ENCODE data around the gene KMO. TPM values are rescaled to one million over a fixed set of nuclear protein-coding genes. Genes with fewer than 3 reads are reported as not detected.

The KMO gene
- total RNA-seq, 2 experiments from 2014 or later: 0.42 TPM; not detected in 1

DNA sequence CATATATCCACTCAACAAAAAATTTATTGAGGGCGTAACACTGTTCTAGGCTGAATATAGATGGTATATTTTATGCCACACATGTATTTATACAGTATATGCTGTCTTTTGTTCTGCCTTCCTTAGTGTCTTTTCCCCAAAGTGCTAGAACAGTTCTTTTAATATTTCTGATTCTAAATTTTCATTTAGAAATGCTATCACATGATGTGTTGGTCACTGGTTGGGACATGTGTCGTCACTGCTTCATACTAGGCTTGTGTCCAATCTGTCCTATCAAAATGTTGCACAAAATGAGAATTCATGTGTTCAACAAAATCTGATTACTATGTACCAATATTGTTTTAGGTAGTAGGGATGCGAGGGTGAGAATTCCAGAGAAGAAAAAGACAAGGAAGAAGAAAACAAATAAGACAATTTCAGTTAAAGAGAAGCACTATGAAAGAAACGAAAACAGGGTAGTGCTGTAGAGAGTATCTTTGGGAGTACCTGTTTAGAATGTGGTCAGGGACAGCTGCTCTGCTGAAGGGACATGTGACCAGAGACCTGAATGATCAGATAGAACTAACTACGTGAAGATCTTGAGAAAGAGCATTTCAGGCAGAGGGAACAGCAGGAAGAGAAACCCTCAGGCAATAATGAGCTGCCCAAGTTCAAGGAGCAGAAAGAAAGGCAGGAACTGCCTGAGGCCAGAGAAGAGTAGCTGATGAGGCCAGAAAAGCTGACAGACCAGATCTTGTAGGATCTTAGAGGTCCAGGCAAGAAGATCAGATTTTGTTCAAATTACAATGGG is 1.3 kb downstream of the KMO start:
- ChIA-PET POLR2A (no interaction called here), CTCF (no interaction called here)

- ChIA-PET POLR2A (no interaction called here), CTCF (no interaction called here)
Measured at GRCh38 chr1:241536304-241536703, 4.1 kb downstream of the KMO start.

GRCh38 chr1:241536969-241537368 is 4.8 kb downstream of the KMO start:
- CTCF ChIA-PET: no interaction called here

GRCh38 chr1:241542199-241542907 is 10.2 kb downstream of the KMO start:
- ChIA-PET POLR2A (no interaction called here), CTCF (no interaction called here)

More at GRCh38 chr1:241536969-241537368, 4.8 kb downstream of the KMO start:
- POLR2A ChIA-PET: no interaction called here

DNA sequence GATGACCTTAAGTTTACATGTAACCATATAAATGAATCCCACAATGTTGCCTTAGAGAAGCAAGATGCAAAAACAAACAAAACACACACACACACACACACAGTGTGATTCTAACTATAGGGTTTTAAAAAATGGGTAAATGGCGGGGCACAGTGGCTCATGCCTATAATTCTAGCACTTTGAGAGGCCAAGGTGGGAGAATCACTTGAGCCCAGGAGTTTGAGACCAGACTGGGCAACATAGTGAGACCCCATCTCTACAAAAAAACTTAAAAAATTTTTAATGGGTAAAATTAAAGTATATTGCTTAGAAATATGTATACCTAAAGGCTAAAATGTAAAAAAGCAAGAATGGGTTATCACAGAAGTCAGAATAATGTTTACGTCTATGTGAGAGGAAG is 15.8 kb downstream of the KMO start:
- ChIA-PET CTCF (no interaction called here), POLR2A (no interaction called here)

DNA sequence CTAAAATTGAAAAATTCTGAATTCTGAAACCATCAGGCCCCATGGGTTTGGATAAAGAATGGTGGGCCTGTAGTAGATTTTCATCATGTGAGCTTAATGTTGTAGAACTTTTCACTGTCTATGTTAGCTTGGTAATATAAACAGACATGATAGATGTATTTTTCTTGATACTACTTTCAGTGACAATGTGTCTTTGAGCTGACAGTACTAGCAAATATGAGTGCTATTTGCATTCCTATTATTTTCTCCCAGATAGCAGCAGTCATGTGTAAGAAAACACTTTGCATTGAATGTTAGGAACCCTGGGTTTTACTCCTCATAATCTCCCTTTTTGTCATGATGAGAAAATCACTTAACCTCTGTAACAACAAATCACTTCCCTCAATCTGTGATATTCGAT is 18.1 kb downstream of the KMO start:
- ChIA-PET CTCF (no interaction called here), POLR2A (no interaction called here)

GRCh38 chr1:241551759-241552638 is 19.8 kb downstream of the KMO start:
- ChIA-PET POLR2A (no interaction called here), CTCF (no interaction called here)

- ChIA-PET CTCF (interaction anchor here (1.0 kb wide), 1 partner anchor 42 kb away, joined by 3 read pairs; no protein-coding TSS in a partner anchor), POLR2A (no interaction called here)
Measured at GRCh38 chr1:241553886-241554592, 21.9 kb downstream of the KMO start.

DNA sequence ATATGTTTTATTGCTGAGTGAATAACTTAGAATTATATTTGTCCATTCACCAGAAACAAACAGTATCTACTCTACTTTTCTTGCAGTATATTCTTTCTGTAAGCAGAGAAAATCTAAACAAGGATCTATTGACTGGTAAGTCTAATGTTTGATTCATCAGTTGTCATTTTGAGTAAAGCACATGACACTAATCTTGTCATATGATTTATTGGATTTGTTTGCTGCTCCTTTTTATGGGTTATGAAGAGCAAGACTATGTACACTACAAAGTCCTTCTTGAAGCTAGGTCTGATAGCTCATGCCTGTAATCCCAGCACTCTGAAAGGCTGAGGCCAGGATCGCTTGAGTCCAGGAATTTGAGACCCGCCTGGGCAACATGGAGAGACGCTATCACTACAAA is 23.3 kb downstream of the KMO start:
- CTCF ChIA-PET: interaction anchor here (1.0 kb wide), 1 partner anchor 43 kb away, joined by 3 read pairs; no protein-coding TSS in a partner anchor

DNA sequence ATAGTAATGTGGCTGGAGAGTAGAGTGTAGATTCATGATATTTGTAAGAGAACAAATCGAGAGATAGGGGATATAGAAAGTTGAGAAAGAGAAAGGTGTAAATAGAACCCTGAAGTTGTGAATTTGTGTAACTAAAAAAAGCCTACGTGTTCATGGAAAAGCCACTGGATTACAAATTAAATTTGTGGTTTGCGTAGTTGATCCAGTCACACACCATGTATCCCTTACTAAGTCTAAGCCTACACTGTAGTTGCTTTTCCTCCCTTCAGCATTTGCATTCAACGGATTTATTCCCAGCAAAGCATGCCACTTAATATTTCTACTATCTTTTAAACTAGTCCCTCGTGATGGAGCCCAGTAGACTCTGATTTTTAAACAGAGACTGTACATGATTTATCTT is 24.9 kb downstream of the KMO start:
- POLR2A ChIA-PET: no interaction called here

More for the DNA sequence above, 23.3 kb downstream of the KMO start:
- POLR2A ChIA-PET: no interaction called here

GRCh38 chr1:241557551-241558193 is 25.5 kb downstream of the KMO start:
- ChIA-PET CTCF (no interaction called here), POLR2A (no interaction called here)

More for the DNA sequence above, 24.9 kb downstream of the KMO start:
- CTCF ChIA-PET: no interaction called here

- ChIA-PET CTCF (interaction anchor here (1.2 kb wide), 1 partner anchor 14 kb away, joined by 3 read pairs; no protein-coding TSS in a partner anchor), POLR2A (no interaction called here)
Measured at GRCh38 chr1:241560146-241560848, 28.1 kb downstream of the KMO start.

DNA sequence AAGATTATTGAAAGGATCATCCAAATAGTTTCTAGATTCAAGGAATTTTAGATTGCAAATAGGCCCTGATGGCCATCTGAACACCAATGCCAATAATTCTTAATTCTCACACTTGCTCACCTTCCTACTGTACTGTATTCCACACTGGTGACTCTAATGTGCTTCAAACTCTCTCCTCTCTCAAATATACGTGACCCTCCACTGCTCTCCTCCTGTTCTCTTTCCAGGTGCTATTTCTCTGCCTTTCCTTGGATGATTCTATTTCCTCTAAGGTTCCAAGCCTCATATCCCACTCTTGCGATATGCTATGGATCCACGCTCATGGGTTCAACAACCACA is 28.6 kb downstream of the KMO start:
- ChIA-PET POLR2A (no interaction called here), CTCF (interaction anchor here (1.2 kb wide), 1 partner anchor 13 kb away, joined by 3 read pairs; no protein-coding TSS in a partner anchor)

DNA sequence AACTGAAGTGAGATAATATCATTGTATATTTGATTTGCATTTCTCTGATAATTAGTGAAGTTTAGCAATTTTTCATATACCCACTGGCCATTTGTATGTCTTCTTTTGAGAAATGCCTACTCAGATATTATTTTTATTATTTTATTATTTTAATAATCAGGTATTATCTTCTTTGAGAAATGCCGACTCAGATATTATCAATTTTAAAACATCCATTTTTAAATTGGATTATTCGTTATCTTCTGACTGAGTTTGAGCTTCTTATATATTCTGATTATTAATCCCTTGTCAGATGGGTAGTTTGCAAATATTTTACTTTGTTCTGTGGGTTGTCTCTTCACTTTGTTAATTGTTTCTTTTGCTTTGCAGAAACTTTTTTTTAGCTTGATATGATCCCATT is 37.7 kb downstream of the KMO start:
- POLR2A ChIA-PET: no interaction called here
- CTCF ChIA-PET: no interaction called here

- CTCF ChIA-PET: interaction anchor here (1.3 kb wide), 1 partner anchor 13 kb away, joined by 3 read pairs; no protein-coding TSS in a partner anchor
- POLR2A ChIA-PET: no interaction called here
Measured at GRCh38 chr1:241574154-241574553, 42.0 kb downstream of the KMO start.

DNA sequence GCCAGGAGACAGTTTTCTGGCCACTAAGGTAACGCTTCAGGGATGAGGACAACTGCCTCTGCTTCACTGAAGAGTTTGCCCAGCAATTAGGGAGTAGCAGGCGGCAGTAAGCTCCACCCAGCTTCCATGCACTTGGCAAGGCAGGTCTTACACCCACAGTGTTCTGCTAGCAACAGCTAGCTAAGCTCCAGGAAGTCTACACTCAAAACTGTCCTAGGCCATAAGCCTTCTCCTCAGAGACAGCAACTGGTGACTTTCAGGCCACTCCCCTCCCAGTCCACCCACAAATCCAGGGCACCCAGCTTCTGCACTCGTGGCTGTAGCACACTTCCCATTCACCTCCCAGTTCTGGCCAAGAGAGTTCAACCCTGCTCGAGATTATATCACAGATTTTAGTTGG is 47.3 kb downstream of the KMO start:
- ChIA-PET CTCF (no interaction called here), POLR2A (no interaction called here)

DNA sequence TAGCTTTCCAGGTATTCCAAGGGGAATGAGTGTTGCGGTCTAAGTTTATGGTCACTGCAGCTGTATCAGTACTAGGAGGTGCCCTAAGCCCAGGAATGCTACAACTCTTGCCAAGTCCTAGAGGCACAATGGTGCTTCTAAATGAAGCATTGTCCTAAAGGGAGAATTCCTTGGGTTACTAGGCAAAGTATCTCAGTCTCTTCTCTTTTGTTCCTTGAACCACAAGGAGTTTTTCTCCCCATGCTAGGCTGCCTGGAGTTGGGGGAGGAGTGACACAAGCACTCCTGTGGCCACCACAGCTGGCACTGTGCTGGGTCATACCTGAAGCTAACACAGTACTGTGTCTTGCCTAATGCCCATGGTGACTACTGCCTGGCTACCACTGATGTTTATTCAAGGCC is 50.7 kb downstream of the KMO start:
- POLR2A ChIA-PET: no interaction called here
- CTCF ChIA-PET: no interaction called here

GRCh38 chr1:241586905-241587512 is 54.8 kb downstream of the KMO start:
- ChIA-PET CTCF (no interaction called here), POLR2A (no interaction called here)

All from activated CD8-positive, alpha-beta memory T cell treated with anti-CD3 and anti-CD28 coated beads for 36 hours (primary cell).